GM13977 (cell line): Measurements from ENCODE around the gene C1QTNF3.
"Not testable (repeated sequence)": the region's sequence is repeated elsewhere in the genome, so short reads cannot be mapped to it uniquely, and the experiment has no call there.

ENCODE experiments used
- DNase-seq: peaks from one replicate; pipeline ENCODE4 v3.0.0; 2012; ENCODE audit warnings: low spot score
- CTCF ChIP-seq: IDR thresholded peaks from 2 replicates; pipeline ENCODE4 v1.5.1; 2012; ENCODE audit warnings: mild to moderate bottlenecking, control low read depth; ENCODE audit not compliant: insufficient read depth; ENCODE audit errors: extremely low read depth, missing control alignments
- in situ Hi-C: fragments of 300-500 bp; cut with MboI; formaldehyde crosslinking; loops from one replicate; pipeline ENCODE4 v1.12.0; 2022; ENCODE audit warnings: low sequenced_read_pairs, low pct_unique_long_range_greater_than_20kb, mixed read lengths, inconsistent platforms; ENCODE audit not compliant: unreplicated experiment

C1QTNF3 gene

GRCh38 chr5:34043099-34043876, at the start of gene C1QTNF3:
Gene C1QTNF3 (minus strand): TSS chr5:34043213. CDS start chr5:34043125, 88 bp downstream.
- TF ChIP-seq CTCF, result no peak
- no peak for DNase-seq
- in situ Hi-C loops, result no loop called here

GRCh38 chr5:34091039-34091438, 48.0 kb upstream of the C1QTNF3 start:
- in situ Hi-C loops, DNase-seq: not testable (repeated sequence)

GRCh38 chr5:34089802-34090201, 46.8 kb upstream of the C1QTNF3 start:
- in situ Hi-C loops, DNase-seq: not testable (repeated sequence)

GRCh38 chr5:34087728-34088127, 44.7 kb upstream of the C1QTNF3 start:
- in situ Hi-C loops, DNase-seq: not testable (repeated sequence)

- in situ Hi-C loops, DNase-seq: not testable (repeated sequence)
These were observed 40.9 kb upstream of the C1QTNF3 start for GRCh38 chr5:34083898-34084297.

- in situ Hi-C loops, DNase-seq: not testable (repeated sequence)
These were observed 36.5 kb upstream of the C1QTNF3 start for GRCh38 chr5:34079505-34079904.

- in situ Hi-C loops, DNase-seq: not testable (repeated sequence)
These were observed 34.6 kb upstream of the C1QTNF3 start for GRCh38 chr5:34077636-34078035.

GRCh38 chr5:34076719-34077364, 33.8 kb upstream of the C1QTNF3 start:
- in situ Hi-C loops, DNase-seq: not testable (repeated sequence)

- in situ Hi-C loops, result not testable (repeated sequence)
These were observed 31.5 kb upstream of the C1QTNF3 start for GRCh38 chr5:34074472-34074871.

GRCh38 chr5:34074071-34074470, 31.1 kb upstream of the C1QTNF3 start:
- in situ Hi-C loops, DNase-seq: not testable (repeated sequence)

More at GRCh38 chr5:34074472-34074871, 31.5 kb upstream of the C1QTNF3 start:
- DNase-seq, result not testable (repeated sequence)

GRCh38 chr5:34070626-34071025, 27.6 kb upstream of the C1QTNF3 start:
- DNase-seq, in situ Hi-C loops: not testable (repeated sequence)

GRCh38 chr5:34064656-34065055, 21.6 kb upstream of the C1QTNF3 start:
- in situ Hi-C loops, result no loop called here
- no peak for DNase-seq
- TF ChIP-seq CTCF, result no peak
